AG09309 (cell line): ENCODE measurements around the gene ATG4C.
"Not testable (repeated sequence)": the region's sequence is repeated elsewhere in the genome, so short reads cannot be mapped to it uniquely, and the experiment has no call there.

ENCODE experiments used
- DNase-seq: peaks from one replicate; pipeline ENCODE4 v3.0.0-alpha.2; 2010; ENCODE audit warnings: low read depth
- H3K4me3 ChIP-seq: 2 replicates; pipeline ENCODE4 v1.5.1; 2011; ENCODE audit warnings: mild to moderate bottlenecking, low read depth, low read length, moderate library complexity; ENCODE audit not compliant: control insufficient read depth
- CTCF ChIP-seq: IDR thresholded peaks from 2 replicates; pipeline ENCODE4 v1.5.1; 2011; ENCODE audit warnings: mild to moderate bottlenecking, low read depth, low read length, inconsistent platforms; ENCODE audit not compliant: insufficient read depth, control insufficient read depth; ENCODE audit errors: missing control alignments

ATG4C gene

GRCh38 chr1:62753031-62753965, 30.6 kb upstream of the ATG4C start:
- DNase-seq = no peak
- no peak overlapping the region for H3K4me3 ChIP-seq
- no peak for TF ChIP-seq CTCF

- not testable (repeated sequence) for DNase-seq, H3K4me3 ChIP-seq
These were observed 29.0 kb upstream of the ATG4C start for GRCh38 chr1:62754938-62755337.

- H3K4me3 ChIP-seq, DNase-seq: not testable (repeated sequence)
These were observed 27.6 kb upstream of the ATG4C start for GRCh38 chr1:62756255-62756884.

GRCh38 chr1:62759232-62759875, 24.6 kb upstream of the ATG4C start:
- H3K4me3 ChIP-seq, DNase-seq: not testable (repeated sequence)

- not testable (repeated sequence) for DNase-seq, H3K4me3 ChIP-seq
These were observed 23.7 kb upstream of the ATG4C start for GRCh38 chr1:62760021-62760782.

GRCh38 chr1:62761223-62761870, 22.6 kb upstream of the ATG4C start:
- H3K4me3 ChIP-seq, DNase-seq: not testable (repeated sequence)

- not testable (repeated sequence) for H3K4me3 ChIP-seq, DNase-seq
These were observed 21.9 kb upstream of the ATG4C start for GRCh38 chr1:62762027-62762426.

- no peak overlapping the region for H3K4me3 ChIP-seq
- no peak for DNase-seq
- no peak for TF ChIP-seq CTCF
These were observed 18.0 kb upstream of the ATG4C start for GRCh38 chr1:62765981-62766380.

- not testable (repeated sequence) for H3K4me3 ChIP-seq, DNase-seq
These were observed 15.4 kb upstream of the ATG4C start for GRCh38 chr1:62768551-62768950.
